ENCODE results near the gene UGT1A5.

GRCh38 chr2:233743464-233744259 is 31.0 kb downstream of the UGT1A5 start:
- TF ChIP-seq CTCF (optimal IDR thresholded peaks at IDR 0.05 in 1 of 3, IDR thresholded peaks at IDR 0.05 in 1 of 3, conservative IDR thresholded peaks at IDR 0.05 in 1 of 3; ENCODE audit: extremely low read depth in 1 of 3, insufficient read depth in 2 of 3, low read length in 3 of 3) (no peak), EZH2 (IDR thresholded peaks at IDR 0.05; ENCODE audit: low read length) (no peak)

All from keratinocyte (primary cell).